ENCODE data around the gene SLC6A18.

- TF ChIP-seq CTCF (conservative IDR thresholded peaks at IDR 0.05; ENCODE audit: low read depth, low read length) = no peak
- no peak for TF ChIP-seq RAD21 (IDR thresholded peaks at IDR 0.05; ENCODE audit: low read length)
- no peak for TF ChIP-seq NFE2L2 (IDR thresholded peaks at IDR 0.05; ENCODE audit: low read depth, low read length)
- TF ChIP-seq POLR2A (IDR thresholded peaks at IDR 0.05; ENCODE audit: low read depth, low read length) = no peak
Measured at GRCh38 chr5:1195439-1195838, 29.7 kb upstream of the SLC6A18 start.
